AG08396 (cell line): ENCODE data around the gene CLDN4.
"Not testable (repeated sequence)": the region's sequence is repeated elsewhere in the genome, so short reads cannot be mapped to it uniquely, and the experiment has no call there.

ENCODE experiments used
- DNase-seq: peaks from one replicate; pipeline ENCODE4 v3.0.0; 2012; ENCODE audit warnings: low spot score, mixed read lengths

The CLDN4 gene

DNA sequence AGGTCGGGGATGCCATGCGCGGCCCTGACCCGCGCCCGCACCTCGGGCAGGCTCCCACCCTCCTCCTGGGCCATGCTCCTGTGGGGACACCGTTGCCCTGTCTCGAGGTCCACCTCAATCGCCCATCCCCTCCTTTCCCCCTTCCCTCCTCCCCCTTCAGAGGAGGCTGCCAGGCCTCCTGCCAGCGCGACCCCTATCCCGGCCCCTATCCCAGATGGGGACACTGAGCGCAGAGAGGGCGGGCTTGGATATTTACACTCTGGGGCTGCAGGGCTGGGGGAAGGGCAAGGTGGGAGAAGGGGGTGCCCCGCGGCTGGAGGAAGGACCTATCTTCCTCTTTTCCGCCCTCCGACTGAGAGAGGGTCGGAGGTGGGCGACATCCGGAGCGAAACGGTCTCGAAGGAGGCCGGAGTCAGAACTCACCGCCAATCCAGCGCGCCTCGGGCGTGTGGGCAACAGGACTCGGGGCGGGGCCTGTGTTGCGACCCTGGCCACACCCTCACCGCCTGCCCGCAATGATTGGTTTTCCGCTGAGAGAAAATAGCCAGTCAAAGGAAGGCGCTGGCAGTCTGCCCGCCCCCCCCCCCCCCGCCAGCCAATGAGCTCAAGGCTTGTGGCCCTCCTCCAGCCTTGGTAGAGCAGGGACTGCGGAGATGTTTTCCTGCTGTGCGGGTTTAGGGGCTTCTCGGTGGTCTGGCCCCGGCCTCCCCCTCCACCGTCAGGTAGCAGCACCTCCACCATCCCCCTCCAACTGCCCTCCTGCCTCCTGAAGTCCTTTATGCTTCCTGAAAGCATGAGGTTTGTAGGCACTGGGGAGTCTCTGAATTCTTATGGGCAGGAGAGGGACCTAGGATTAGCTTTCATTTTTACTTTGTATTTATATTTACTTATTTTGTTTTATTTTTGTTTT is 11.5 kb downstream of the CLDN4 start, which contains the start of gene METTL27:
METTL27 (minus strand) TSS at position 450 of the 910 bp plus-strand sequence; CDS start at position 74, 376 bp downstream.
- DNase-seq = peak; percentile 98

GRCh38 chr7:73844131-73844547 is 13.3 kb downstream of the CLDN4 start:
- DNase-seq = no peak

GRCh38 chr7:73844848-73845460 is 14.2 kb downstream of the CLDN4 start:
- DNase-seq = no peak

- DNase-seq = not testable (repeated sequence)
Measured at GRCh38 chr7:73845701-73846195, 15.0 kb downstream of the CLDN4 start.

DNA sequence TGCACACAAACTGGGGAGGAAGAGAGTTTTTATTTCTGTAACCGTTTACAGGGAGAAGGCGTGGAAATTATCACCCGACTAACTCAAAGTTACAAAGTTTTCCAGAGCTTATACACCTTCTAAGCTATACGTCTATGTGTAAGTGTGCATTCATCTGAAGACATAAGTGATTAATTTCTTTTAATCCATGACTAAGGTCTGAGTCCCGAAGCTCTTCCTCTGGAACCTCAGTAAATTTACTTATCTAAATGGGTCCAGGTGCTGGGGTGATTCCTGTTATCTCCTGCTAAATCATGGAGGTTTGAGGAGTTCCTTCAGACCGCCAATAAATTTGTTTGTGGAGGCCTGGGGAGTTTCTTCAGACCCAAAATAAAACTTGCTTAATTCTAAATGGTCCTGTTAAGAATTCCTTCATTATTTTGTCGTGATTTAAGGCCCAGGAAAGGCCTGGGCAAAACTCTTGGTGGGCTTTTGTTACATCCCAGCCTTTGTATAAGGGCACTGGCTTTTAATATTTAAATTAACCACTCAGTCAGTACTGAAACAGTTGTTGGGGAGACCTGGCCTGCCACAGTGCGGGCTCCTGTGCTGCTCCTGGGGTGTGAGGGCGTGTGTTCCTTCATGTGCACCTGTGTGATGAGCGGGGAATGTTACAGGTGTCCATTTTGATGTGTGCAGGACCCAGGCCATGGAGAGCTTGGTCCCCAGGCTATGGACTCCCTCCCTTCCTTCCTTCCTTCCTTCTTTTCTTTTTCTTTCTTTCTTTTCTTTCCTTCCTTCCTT is 17.3 kb downstream of the CLDN4 start:
- no peak for DNase-seq

- peak; percentile 89 for DNase-seq
Measured at GRCh38 chr7:73850781-73851207, 20.0 kb downstream of the CLDN4 start.

- DNase-seq = peak; percentile 86
Measured at GRCh38 chr7:73851410-73852338, 20.9 kb downstream of the CLDN4 start.

GRCh38 chr7:73852500-73852899 is 21.7 kb downstream of the CLDN4 start:
- DNase-seq = no peak

DNA sequence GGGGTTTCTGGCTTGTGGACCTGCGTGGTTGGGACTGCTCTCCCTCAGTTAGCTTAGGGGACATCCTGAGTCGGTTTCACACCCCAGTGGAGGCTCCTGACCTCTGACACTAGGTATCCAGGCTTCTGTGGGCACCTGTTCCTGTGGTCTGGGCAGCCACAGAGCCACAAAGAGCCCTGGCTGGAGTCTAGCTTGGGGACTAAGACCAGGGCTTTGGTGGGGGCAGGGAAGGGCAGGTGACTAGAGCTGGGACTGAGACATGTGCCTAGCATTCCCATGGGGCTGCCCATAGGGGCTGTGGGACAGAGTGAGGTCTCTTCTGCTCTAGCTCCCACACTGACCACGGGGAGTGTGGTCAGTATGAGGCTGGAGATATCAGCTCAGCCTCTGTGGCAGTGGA is 26.1 kb downstream of the CLDN4 start:
- DNase-seq = no peak

GRCh38 chr7:73858807-73859206 is 28.0 kb downstream of the CLDN4 start:
- no peak for DNase-seq

GRCh38 chr7:73860859-73861258 is 30.1 kb downstream of the CLDN4 start, which contains the start of gene TMEM270:
TSS of gene TMEM270 (plus strand) at chr7:73861159. CDS start at chr7:73861195, 36 bp downstream.
- no peak for DNase-seq

DNA sequence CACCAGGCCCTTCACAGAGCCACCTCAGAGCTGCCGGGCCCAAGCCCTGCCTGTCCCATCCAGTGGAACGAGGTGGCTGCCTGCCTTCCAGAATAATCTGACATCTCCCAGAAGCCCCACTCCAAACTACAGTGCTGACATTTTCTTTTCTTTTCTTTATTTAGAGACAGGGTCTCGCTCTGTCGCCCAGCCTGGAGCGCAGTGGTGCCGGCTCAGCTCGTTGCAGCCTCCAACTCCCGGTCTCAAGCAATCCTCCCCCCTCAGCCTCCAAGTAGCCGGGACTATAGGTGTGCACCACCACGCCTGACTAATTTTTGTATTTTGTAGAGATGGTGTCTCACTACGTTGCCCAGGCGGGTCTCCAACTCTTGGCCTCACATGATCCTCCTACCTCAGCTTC is 30.5 kb downstream of the CLDN4 start:
- no peak for DNase-seq

- no peak for DNase-seq
Measured at GRCh38 chr7:73864981-73865711, 34.4 kb downstream of the CLDN4 start.

GRCh38 chr7:73865738-73866445 is 35.1 kb downstream of the CLDN4 start:
- DNase-seq = peak; percentile 73

- no peak for DNase-seq
Measured at GRCh38 chr7:73866446-73866767, 35.6 kb downstream of the CLDN4 start.

- peak; percentile 52 for DNase-seq
Measured at GRCh38 chr7:73869011-73869798, 38.4 kb downstream of the CLDN4 start.

- no peak for DNase-seq
Measured at GRCh38 chr7:73870041-73870492, 39.3 kb downstream of the CLDN4 start.

DNA sequence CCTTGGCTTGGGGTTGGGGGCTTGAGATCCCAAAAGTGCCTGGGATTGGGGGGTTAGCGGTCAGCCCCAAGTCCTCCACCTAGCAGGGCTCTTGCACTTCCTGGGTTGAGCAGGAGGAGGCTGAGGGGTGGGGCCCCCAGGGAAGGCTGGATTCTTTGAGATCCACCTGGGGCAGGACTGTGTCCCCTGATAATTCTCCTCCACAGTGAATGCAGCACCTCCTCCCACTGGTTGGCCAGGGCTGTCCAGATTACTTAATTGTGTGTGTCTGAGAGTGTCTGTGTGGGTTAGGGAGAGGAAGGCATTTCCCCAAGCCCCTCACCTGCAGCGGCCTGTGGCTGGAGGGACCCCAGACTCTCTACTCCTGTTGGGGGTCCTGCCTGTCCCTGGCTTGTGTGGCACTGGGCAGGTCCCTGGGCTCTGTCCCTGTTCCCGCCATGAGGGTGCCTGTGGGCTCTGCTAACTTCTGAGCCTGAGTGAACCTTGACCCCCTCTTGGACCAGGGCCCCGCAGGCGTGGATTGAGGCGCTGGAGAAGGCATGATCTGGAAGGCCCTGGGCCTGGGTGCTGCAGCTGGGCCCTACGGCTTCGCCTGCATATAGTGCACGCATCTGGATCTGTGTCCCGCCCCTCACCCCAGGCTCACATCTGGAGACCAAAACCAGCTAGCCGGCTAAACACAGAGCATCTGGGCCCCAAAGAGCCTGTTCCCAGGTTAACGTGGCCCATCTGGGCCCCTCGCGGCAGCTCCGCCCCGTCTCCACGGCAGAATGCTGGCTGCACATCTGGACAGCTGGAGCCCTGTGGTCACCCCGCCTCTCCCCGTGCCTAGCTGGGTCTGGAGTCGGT is 40.6 kb downstream of the CLDN4 start:
- no peak for DNase-seq
